Fibroblast of lung (primary cell): ENCODE measurements around the gene MSI2. TPM values are rescaled to one million over a fixed set of nuclear protein-coding genes. Genes with fewer than 3 reads are reported as not detected.

Experiments used
- DNase-seq, 2 donors: peaks; one replicate each; pipeline versions ENCODE4 v3.0.0 to v3.0.0-alpha.2; 2010; ENCODE audit warnings: low read depth in 2 of 2
- H2AFZ ChIP-seq: 2 replicates; pipeline ENCODE4 v1.5.1; 2012; ENCODE audit warnings: low read length, control low read depth, inconsistent platforms
- H3K27ac ChIP-seq: 2 replicates; pipeline ENCODE4 v1.5.1; 2011; ENCODE audit warnings: low read length, control low read depth; ENCODE audit not compliant: insufficient read depth
- H3K27me3 ChIP-seq: 2 replicates; pipeline ENCODE4 v1.5.1; 2011; ENCODE audit warnings: mild to moderate bottlenecking, low read length; ENCODE audit not compliant: control insufficient read depth, insufficient read depth
- H3K36me3 ChIP-seq: 2 replicates; pipeline ENCODE4 v1.5.1; 2011; ENCODE audit warnings: low read length; ENCODE audit not compliant: control insufficient read depth, insufficient read depth
- H3K4me1 ChIP-seq: 2 replicates; pipeline ENCODE4 v1.5.1; 2011; ENCODE audit warnings: low read length; ENCODE audit not compliant: control insufficient read depth, insufficient read depth; ENCODE audit errors: extremely low read depth
- H3K4me2 ChIP-seq: 2 replicates; pipeline ENCODE4 v1.5.1; 2011; ENCODE audit warnings: low read length, control low read depth; ENCODE audit not compliant: insufficient read depth; ENCODE audit errors: extremely low read depth
- H3K4me3 ChIP-seq, 4 experiments: fragments of 200-600 bp in 1 of 4; sonication (generic) in 1 of 4; replicated peaks in 1 of 4; 2 replicates each; pipeline ENCODE4 v1.5.1; 2011 to 2016; ENCODE audit warnings: low read length in 4 of 4, low read depth in 3 of 4, mild to moderate bottlenecking in 3 of 4, control low read depth in 2 of 4, inconsistent platforms in 1 of 4, mixed read lengths in 1 of 4; ENCODE audit not compliant: insufficient read depth in 1 of 4; ENCODE audit errors: control extremely low read depth in 1 of 4
- H3K79me2 ChIP-seq: 2 replicates; pipeline ENCODE4 v1.5.1; 2012; ENCODE audit warnings: mild to moderate bottlenecking, low read length, inconsistent platforms; ENCODE audit not compliant: control insufficient read depth, insufficient read depth
- H3K9ac ChIP-seq: 2 replicates; pipeline ENCODE4 v1.5.1; 2011; ENCODE audit warnings: mild to moderate bottlenecking, low read length, control low read depth; ENCODE audit not compliant: insufficient read depth
- H3K9me3 ChIP-seq: 2 replicates; pipeline ENCODE4 v1.5.1; 2012; ENCODE audit warnings: low read depth, low read length; ENCODE audit not compliant: control insufficient read depth, insufficient read depth
- H4K20me1 ChIP-seq: 2 replicates; pipeline ENCODE4 v1.5.1; 2011; ENCODE audit warnings: low read length; ENCODE audit not compliant: control insufficient read depth, insufficient read depth; ENCODE audit errors: extremely low read depth
- EZH2 ChIP-seq: IDR thresholded peaks from 2 replicates; pipeline ENCODE4 v1.5.1; 2012; ENCODE audit warnings: low read length, control low read depth, mild to moderate bottlenecking; ENCODE audit errors: missing control alignments
- polyA plus RNA-seq, 2 donors: library from polyadenylated mRNA; depleted of rRNA in 1 of 2; stranded (reverse) in 1 of 2; unstranded in 1 of 2; fragments of >200 nt; gene quantifications; 2 replicates each; pipeline ENCODE4 v1.2.1, GENCODE V29; 2011 to 2012; ENCODE audit warnings: missing spikeins in 1 of 2
- total RNA-seq: library from RNA; depleted of rRNA; stranded (reverse); fragments of >200 nt; gene quantifications from 2 replicates; pipeline ENCODE4 v1.2.1, GENCODE V29; 2014
- TF ChIP-seq, protein P1 (sequence below), 2 donors: IDR thresholded peaks in 1 of 2; conservative IDR thresholded peaks in 1 of 2; 1 replicate in 1 of 2; 2 replicates in 1 of 2; pipeline ENCODE4 v1.5.1; 2011 to 2012; ENCODE audit warnings: low read length in 2 of 2, control low read depth in 1 of 2, inconsistent platforms in 1 of 2, low read depth in 1 of 2, mild to moderate bottlenecking in 1 of 2

Gene MSI2
- total and polyA plus RNA-seq, 2 donors (not counting 1 experiment from before 2014, with no cell fraction given): 6.8 to 14.2 TPM

DNA sequence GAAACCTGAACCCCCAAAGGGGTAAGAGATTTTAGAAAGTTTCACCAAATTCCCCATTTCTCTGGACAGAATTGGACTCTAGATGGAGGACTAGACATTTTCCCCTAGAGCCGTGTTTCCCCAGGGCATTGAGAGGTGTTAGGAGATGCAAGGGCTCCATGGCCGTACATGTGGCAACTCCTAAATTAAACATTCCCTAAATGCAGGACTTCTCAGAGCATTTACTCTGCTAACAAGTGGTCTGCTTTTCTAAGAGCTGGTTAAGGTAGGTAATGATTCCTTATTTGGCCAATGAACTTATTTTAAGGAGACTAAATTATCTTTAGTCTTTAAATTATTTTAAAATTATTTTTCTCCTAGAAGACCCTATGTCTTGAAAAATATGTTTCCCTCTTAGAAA, 200.9 kb downstream of the MSI2 start:
- Histone ChIP-seq H3K27me3 (no peaks in the 10 kb centered on the region), H3K36me3 (no peaks in the 10 kb centered on the region), H3K4me1 (no peaks in the 10 kb centered on the region), H3K27ac (no peak overlapping the region), H3K4me2 (no peak overlapping the region), H3K4me3 (no peak overlapping the region), H3K9me3 (no peaks in the 10 kb centered on the region), H3K79me2 (no peaks in the 10 kb centered on the region), H4K20me1 (no peaks in the 10 kb centered on the region), H3K9ac (no peak overlapping the region), H2AFZ (no peak overlapping the region)
- TF ChIP-seq EZH2: no peak
- TF ChIP-seq, protein P1, sequence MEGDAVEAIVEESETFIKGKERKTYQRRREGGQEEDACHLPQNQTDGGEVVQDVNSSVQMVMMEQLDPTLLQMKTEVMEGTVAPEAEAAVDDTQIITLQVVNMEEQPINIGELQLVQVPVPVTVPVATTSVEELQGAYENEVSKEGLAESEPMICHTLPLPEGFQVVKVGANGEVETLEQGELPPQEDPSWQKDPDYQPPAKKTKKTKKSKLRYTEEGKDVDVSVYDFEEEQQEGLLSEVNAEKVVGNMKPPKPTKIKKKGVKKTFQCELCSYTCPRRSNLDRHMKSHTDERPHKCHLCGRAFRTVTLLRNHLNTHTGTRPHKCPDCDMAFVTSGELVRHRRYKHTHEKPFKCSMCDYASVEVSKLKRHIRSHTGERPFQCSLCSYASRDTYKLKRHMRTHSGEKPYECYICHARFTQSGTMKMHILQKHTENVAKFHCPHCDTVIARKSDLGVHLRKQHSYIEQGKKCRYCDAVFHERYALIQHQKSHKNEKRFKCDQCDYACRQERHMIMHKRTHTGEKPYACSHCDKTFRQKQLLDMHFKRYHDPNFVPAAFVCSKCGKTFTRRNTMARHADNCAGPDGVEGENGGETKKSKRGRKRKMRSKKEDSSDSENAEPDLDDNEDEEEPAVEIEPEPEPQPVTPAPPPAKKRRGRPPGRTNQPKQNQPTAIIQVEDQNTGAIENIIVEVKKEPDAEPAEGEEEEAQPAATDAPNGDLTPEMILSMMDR (conservative IDR thresholded peaks at IDR 0.05 in 1 of 2, IDR thresholded peaks at IDR 0.05 in 1 of 2; ENCODE audit: low read depth in 1 of 2, low read length in 2 of 2): no peak
- DNase-seq: no peak

DNA sequence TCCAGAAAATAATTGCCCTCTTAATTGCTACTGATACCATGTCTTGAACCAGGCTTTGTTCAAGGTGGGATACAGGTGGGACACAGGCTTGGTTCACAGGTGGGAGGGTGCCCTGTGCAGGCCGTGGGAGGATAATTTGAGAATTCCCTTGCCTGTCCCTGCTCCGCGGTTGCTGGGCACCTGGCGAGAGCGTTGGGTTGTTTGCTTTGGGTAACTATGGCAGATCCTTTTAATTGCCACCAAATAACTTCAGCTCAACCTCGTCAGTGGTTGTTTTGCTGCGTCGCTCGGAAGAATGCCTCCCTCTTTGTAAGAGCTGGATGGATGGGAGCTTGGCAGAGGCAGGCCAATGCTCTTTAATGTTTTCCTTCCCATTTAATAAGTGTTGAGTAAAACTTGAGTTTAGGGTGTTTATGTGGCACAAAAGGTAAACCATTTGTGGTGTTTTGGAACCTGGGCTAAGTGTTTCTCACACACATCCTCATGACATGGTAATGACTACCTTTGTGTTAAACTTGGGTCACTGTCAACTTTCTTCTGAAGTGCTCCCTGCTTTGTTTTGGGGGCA, 202.5 kb downstream of the MSI2 start:
- H3K9me3 ChIP-seq: no peaks in the 10 kb centered on the region
- no peaks in the 10 kb centered on the region for H3K36me3 ChIP-seq
- DNase-seq: no peak
- no peaks in the 10 kb centered on the region for H3K27me3 ChIP-seq
- no peak overlapping the region for H3K4me3 ChIP-seq
- TF ChIP-seq, protein P1 (conservative IDR thresholded peaks at IDR 0.05 in 1 of 2, IDR thresholded peaks at IDR 0.05 in 1 of 2; ENCODE audit: low read depth in 1 of 2, low read length in 2 of 2): no peak
- TF ChIP-seq EZH2: no peak
- no peaks in the 10 kb centered on the region for H4K20me1 ChIP-seq
- H3K4me2 ChIP-seq: no peak overlapping the region
- no peak overlapping the region for H2AFZ ChIP-seq
- no peak overlapping the region for H3K27ac ChIP-seq
- no peak overlapping the region for H3K9ac ChIP-seq
- no peaks in the 10 kb centered on the region for H3K79me2 ChIP-seq
- no peaks in the 10 kb centered on the region for H3K4me1 ChIP-seq

DNA sequence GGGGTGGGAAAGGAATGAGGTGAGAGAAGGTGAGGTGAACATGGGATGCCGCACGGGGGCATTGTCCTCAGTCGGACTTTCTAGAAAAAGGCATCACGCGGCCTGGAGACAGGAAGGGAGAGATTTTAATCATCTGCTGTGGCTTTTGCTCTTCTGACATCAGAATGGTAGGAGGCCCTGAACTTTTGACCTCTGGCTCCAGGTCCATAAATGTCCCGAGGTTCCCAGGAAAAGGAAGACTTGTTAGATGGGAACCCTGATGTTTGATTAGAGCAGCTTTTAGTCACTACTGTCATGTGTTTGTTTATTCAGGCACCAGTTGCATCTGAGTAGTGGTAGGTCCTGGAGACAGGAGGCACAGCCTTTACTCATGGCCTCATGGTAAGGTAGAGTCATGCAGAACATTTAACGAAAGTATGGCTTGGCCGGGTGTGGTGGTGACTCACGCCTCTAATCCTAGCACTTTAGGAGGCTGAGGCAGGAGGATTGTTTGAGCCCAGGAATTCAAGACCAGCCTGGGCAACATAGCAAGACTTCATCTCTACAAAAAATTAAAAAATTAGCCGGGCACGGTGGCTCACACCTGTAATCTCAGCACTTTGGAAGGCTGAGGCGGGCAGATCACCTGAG, 203.1 kb downstream of the MSI2 start:
- Histone ChIP-seq H3K4me1 (no peaks in the 10 kb centered on the region), H3K27ac (no peak overlapping the region), H3K4me3 (no peak overlapping the region), H3K9ac (no peak overlapping the region), H4K20me1 (no peaks in the 10 kb centered on the region), H3K36me3 (no peaks in the 10 kb centered on the region), H3K27me3 (no peaks in the 10 kb centered on the region), H2AFZ (no peak overlapping the region), H3K79me2 (no peaks in the 10 kb centered on the region), H3K9me3 (no peaks in the 10 kb centered on the region), H3K4me2 (no peak overlapping the region)
- TF ChIP-seq, protein P1 (conservative IDR thresholded peaks at IDR 0.05 in 1 of 2, IDR thresholded peaks at IDR 0.05 in 1 of 2; ENCODE audit: low read depth in 1 of 2, low read length in 2 of 2): no peak
- TF ChIP-seq EZH2: no peak
- peak; percentile 27 to 91 for DNase-seq
